ENCODE results near the gene XYLT1. TPM values are rescaled to one million over a fixed set of nuclear protein-coding genes. Genes with fewer than 3 reads are reported as not detected.

The XYLT1 gene
- total RNA-seq, 1 experiment from 2014 or later = 1.7 TPM

- Histone ChIP-seq H3K4me3 (no peak overlapping the region), H3K9me2 (ENCODE audit: insufficient read depth) (no peaks in the 10 kb centered on the region), H3K79me2 (ENCODE audit: low read depth) (no peaks in the 10 kb centered on the region), H3F3A (ENCODE audit: insufficient read depth, low read depth) (no peaks in the 10 kb centered on the region), H3K27ac (no peak overlapping the region), H4K20me1 (ENCODE audit: insufficient read depth) (no peaks in the 10 kb centered on the region), H3K9me3 (ENCODE audit: insufficient read depth, low read depth) (no peaks in the 10 kb centered on the region), H3K36me3 (ENCODE audit: low read depth) (no peaks in the 10 kb centered on the region), H3K27me3 (ENCODE audit: insufficient read depth, low read depth) (0 out of 2 replicates have a peak, but pooled peaks cover 21% of the 10 kb centered on the region), H3K4me1 (replicated peaks; ENCODE audit: insufficient read depth) (no peaks in the 10 kb centered on the region), H3K4me2 (no peak overlapping the region), H2AFZ (no peak overlapping the region)
- no TSS peak for BruUV-seq (replicated peaks)
- ChIA-PET CTCF (no interaction called here), POLR2A (ENCODE audit: unreplicated experiment) (no interaction called here)
- TF ChIP-seq, protein P1, sequence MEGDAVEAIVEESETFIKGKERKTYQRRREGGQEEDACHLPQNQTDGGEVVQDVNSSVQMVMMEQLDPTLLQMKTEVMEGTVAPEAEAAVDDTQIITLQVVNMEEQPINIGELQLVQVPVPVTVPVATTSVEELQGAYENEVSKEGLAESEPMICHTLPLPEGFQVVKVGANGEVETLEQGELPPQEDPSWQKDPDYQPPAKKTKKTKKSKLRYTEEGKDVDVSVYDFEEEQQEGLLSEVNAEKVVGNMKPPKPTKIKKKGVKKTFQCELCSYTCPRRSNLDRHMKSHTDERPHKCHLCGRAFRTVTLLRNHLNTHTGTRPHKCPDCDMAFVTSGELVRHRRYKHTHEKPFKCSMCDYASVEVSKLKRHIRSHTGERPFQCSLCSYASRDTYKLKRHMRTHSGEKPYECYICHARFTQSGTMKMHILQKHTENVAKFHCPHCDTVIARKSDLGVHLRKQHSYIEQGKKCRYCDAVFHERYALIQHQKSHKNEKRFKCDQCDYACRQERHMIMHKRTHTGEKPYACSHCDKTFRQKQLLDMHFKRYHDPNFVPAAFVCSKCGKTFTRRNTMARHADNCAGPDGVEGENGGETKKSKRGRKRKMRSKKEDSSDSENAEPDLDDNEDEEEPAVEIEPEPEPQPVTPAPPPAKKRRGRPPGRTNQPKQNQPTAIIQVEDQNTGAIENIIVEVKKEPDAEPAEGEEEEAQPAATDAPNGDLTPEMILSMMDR (conservative IDR thresholded peaks at IDR 0.05) = no peak
- no peak for TF ChIP-seq EZH2 (IDR thresholded peaks at IDR 0.05; ENCODE audit: low read depth)
- DNase-seq = no peak
- intact Hi-C loops (cut with micrococcal nuclease; ENCODE audit: unreplicated experiment) = no loop called here
These were observed 308.2 kb downstream of the XYLT1 start for GRCh38 chr16:17162560-17162959.

DNA sequence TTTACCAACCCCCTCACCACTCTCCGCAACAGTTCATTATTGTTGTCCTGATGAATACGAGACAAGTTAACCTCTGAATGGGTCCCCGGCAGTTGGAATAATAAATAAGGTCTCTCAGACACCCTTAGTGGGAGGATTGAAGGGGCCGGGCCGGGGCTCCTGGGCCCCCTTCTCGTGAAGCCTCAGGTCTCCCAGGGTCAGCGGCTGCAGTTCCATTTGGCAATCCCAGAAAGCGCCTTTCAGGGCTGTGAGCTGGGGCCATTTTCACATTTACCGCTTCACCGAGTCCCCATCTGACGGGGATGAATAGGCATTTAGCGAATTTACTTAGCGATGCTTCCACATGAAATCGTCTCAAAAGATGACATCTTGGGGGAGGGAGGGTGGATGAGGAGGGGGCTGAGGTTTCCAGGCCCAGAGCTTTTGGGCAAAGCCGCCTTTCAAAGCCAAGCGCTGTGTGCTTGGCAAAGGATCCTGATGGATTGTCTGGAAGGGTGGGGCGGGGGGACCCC is 309.8 kb downstream of the XYLT1 start:
- Histone ChIP-seq H3K4me2 (no peak overlapping the region), H3K27ac (no peak overlapping the region), H2AFZ (no peak overlapping the region), H3K9me2 (ENCODE audit: insufficient read depth) (no peaks in the 10 kb centered on the region), H4K20me1 (ENCODE audit: insufficient read depth) (no peaks in the 10 kb centered on the region), H3F3A (ENCODE audit: insufficient read depth, low read depth) (no peaks in the 10 kb centered on the region), H3K9me3 (ENCODE audit: insufficient read depth, low read depth) (no peaks in the 10 kb centered on the region), H3K79me2 (ENCODE audit: low read depth) (no peaks in the 10 kb centered on the region), H3K36me3 (ENCODE audit: low read depth) (no peaks in the 10 kb centered on the region), H3K4me3 (no peak overlapping the region), H3K4me1 (replicated peaks; ENCODE audit: insufficient read depth) (no peaks in the 10 kb centered on the region), H3K27me3 (ENCODE audit: insufficient read depth, low read depth) (0 out of 2 replicates have a peak, but pooled peaks cover 21% of the 10 kb centered on the region)
- intact Hi-C loops (cut with micrococcal nuclease; ENCODE audit: unreplicated experiment) = no loop called here
- POLR2A ChIA-PET (ENCODE audit: unreplicated experiment) = no interaction called here
- CTCF ChIA-PET = no interaction called here
- DNase-seq = no peak
- BruUV-seq (replicated peaks) = no TSS peak
- no peak for TF ChIP-seq EZH2 (IDR thresholded peaks at IDR 0.05; ENCODE audit: low read depth)
- TF ChIP-seq, protein P1 (conservative IDR thresholded peaks at IDR 0.05) = no peak

DNA sequence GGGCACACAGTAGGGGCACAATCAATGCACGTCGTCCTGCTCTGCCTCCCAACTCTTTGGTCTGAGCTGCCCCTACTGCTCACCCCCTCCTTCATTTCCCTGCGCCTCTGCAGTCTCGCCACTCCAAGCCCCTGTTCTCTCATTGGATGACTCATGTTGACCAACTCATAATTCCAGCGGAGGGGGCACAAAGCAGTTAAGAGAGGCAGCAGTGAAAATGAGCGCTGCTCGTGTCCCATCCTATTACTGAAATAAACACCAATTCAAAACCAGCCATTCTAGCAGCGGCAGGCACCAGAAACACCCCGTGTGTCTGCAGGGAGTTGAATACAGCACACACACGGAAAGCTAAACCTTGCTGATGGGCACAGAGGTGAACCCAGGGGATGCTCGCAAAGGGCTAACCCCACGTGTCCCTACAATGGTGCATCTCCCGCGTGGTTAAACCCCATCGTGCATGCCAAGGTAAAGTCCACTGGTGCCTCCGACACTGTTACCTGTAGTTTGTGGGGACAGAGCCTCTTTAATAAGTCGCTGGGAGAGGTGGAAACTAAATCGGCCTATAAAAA is 310.4 kb downstream of the XYLT1 start:
- no peak for TF ChIP-seq EZH2 (IDR thresholded peaks at IDR 0.05; ENCODE audit: low read depth)
- TF ChIP-seq, protein P1 (conservative IDR thresholded peaks at IDR 0.05) = no peak
- Histone ChIP-seq H3K27ac (no peak overlapping the region), H3K79me2 (ENCODE audit: low read depth) (no peaks in the 10 kb centered on the region), H3K36me3 (ENCODE audit: low read depth) (no peaks in the 10 kb centered on the region), H3F3A (ENCODE audit: insufficient read depth, low read depth) (no peaks in the 10 kb centered on the region), H4K20me1 (ENCODE audit: insufficient read depth) (no peaks in the 10 kb centered on the region), H3K4me1 (replicated peaks; ENCODE audit: insufficient read depth) (no peaks in the 10 kb centered on the region), H3K4me3 (no peak overlapping the region), H3K9me2 (ENCODE audit: insufficient read depth) (no peaks in the 10 kb centered on the region), H2AFZ (no peak overlapping the region), H3K4me2 (no peak overlapping the region), H3K9me3 (ENCODE audit: insufficient read depth, low read depth) (no peaks in the 10 kb centered on the region), H3K27me3 (ENCODE audit: insufficient read depth, low read depth) (0 out of 2 replicates have a peak, but pooled peaks cover 21% of the 10 kb centered on the region)
- BruUV-seq (replicated peaks) = no TSS peak
- DNase-seq = no peak
- intact Hi-C loops (cut with micrococcal nuclease; ENCODE audit: unreplicated experiment) = no loop called here
- CTCF ChIA-PET = no interaction called here
- POLR2A ChIA-PET (ENCODE audit: unreplicated experiment) = no interaction called here

Measured in PC-9 (cell line).